GM18505 (cell line): ENCODE results near the gene GCNT1.
"Not testable (repeated sequence)": the region's sequence is repeated elsewhere in the genome, so short reads cannot be mapped to it uniquely, and the experiment has no call there.

ENCODE experiments used
- ATAC-seq: cut with Tn5 transposase; IDR thresholded peaks from one replicate; pipeline ENCODE4 v1.9.1; 2021; ENCODE audit not compliant: unreplicated experiment
- POLR2A ChIP-seq: IDR thresholded peaks from 4 replicates; pipeline ENCODE4 v1.6.1; 2011; ENCODE audit warnings: borderline replicate concordance; ENCODE audit not compliant: insufficient read depth, insufficient read length; ENCODE audit errors: extremely low read depth

Gene GCNT1

GRCh38 chr9:76490249-76490990, 31.4 kb downstream of the GCNT1 start:
- TF ChIP-seq POLR2A = no peak
- no peak for ATAC-seq

DNA sequence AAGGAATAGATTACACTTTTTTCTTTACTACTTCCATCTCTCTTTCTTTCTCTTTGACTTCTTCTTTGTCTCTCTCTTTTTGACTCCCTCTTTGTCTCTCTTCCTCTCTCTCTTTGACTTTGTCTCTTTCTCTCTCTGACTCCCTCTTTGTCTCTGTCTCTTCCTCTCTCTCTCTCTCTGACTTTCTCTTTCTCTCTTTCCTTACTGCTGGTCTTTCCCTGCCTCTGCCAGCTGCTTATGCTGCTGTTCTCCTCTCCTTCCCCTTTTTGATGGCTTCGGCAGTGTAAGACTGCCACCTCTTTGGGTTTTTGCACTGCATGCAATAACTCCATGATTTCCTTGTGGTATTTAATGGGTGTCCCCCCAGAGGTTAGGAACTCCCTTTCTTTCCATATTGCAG, 32.1 kb downstream of the GCNT1 start:
- not testable (repeated sequence) for ATAC-seq

DNA sequence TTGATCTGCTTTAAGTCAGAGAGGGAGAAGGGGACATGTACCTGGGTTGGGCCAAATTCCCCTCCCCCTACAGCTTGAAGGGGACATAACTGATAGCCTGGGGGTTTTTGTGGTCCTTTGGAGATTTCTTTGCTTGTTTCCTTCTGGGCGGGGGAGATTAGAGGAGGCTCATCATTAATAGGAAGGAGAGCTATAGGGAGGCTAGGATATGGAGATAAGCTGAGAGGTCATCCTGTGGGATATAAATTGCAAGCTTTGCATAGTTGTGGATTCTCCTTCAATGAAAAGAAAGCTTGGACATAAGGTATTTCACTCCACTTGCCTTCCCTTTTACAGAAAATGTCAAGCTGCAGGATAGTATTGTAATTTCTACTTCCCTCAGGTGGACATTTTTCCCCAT, 34.5 kb downstream of the GCNT1 start:
- ATAC-seq = not testable (repeated sequence)

- no peak for TF ChIP-seq POLR2A
- no peak for ATAC-seq
Observed at GRCh38 chr9:76500061-76500460, 41.1 kb downstream of the GCNT1 start.

DNA sequence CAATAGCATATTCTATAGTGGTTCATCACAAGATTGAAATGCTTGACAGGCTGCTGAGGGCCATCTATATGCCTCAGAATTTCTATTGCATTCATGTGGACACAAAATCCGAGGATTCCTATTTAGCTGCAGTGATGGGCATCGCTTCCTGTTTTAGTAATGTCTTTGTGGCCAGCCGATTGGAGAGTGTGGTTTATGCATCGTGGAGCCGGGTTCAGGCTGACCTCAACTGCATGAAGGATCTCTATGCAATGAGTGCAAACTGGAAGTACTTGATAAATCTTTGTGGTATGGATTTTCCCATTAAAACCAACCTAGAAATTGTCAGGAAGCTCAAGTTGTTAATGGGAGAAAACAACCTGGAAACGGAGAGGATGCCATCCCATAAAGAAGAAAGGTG, 43.8 kb downstream of the GCNT1 start:
- ATAC-seq = no peak
- TF ChIP-seq POLR2A = no peak

DNA sequence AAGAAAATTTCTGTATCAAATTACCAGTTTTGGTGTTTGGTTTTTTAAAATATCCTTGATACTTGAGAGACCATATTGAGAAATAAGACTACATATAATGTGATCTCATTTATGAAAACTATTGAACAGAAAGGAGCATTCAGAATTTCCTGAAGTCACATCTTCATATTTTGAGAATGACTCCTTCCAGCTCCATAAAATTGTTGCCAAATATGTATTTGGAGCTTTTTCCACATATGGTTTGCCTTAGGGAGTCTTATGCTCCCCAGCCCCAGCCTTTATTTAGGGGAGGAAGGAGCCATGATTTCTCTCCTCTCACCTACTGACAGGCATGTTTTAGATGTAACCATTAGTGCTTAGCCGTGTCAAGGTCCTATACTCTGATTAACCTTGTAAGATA, 51.1 kb downstream of the GCNT1 start:
- ATAC-seq = no peak

DNA sequence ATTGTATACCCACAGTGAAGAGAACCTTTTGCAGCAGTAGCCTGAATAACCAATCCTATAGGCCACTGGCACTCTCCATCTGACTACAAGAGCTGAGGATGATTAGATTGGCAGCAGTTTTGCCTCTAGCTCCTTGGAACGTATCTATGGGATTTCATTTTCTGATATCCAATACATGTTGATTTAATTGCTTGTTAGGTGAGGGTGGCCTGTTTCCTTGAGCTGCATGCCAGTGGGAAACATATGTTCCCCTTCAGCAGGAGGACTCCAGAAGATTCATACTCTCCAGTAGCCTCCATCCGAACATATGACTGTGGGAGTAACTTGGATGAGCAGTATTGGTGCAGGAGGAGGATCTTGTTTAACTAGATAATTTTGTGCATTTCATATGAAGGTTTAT, 51.5 kb downstream of the GCNT1 start:
- no peak for ATAC-seq
- no peak for TF ChIP-seq POLR2A

More for the DNA sequence above, 51.1 kb downstream of the GCNT1 start:
- TF ChIP-seq POLR2A = no peak

GRCh38 chr9:76512826-76513225, 53.8 kb downstream of the GCNT1 start:
- TF ChIP-seq POLR2A = no peak
- ATAC-seq = no peak

GRCh38 chr9:76516350-76516749, 57.4 kb downstream of the GCNT1 start:
- TF ChIP-seq POLR2A = no peak
- ATAC-seq = no peak

DNA sequence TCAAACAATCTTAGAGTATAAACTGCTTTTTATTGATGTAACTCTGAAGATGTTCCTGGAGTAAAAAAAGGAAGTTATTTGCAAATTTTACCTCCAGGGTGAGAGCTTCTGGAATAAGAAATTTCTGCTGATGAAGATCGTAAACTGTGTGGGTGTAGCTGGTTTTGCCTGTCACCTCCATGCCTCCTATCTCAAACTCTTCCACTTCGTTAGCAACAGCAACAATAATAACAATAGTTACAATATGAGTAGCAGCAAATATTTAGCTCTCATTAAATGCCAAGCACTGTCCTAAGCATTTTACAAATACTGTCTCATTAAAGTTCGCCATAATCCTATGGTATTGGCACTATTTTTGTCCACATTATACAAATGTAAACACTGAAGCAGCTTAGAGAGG, 57.9 kb downstream of the GCNT1 start:
- ATAC-seq = no peak

DNA sequence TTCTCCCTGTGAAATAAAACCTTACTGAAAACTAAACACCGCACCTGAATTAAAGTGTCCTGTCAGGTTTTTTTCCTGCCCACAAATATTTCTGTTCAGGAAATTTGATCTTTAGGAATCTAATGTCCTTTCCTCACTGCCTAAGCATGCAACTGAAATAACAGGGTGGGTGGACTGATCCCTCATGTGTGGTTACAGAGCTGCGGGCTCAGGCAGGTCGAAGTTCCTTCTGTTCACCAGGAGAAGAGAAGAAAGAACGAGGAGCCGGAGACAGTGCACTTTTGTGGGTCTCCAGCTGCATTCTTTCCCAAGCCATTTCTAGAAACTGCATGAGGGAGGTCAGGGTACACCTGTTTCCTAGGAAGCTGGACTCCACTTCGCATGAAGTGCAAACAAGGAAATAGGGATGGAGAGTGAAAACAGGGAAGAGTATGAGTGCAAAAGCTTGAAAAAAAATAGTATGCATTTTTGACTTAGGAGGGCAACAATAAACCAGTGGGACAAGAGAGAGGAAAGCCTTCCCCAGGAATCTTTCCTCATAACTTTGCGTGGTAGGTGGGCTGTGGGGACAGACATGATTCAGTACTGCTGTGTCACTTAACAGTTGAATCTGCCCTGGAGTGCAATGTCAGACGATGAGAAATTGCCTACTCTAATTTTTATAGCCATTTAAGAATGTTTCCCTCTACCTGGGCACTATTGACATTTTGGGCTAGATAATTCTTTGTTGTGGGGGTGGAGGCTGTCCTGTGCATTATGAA, 60.3 kb downstream of the GCNT1 start:
- no peak for ATAC-seq
- no peak for TF ChIP-seq POLR2A

More for the DNA sequence above, 57.9 kb downstream of the GCNT1 start:
- TF ChIP-seq POLR2A = no peak

- no peak for ATAC-seq
- TF ChIP-seq POLR2A = no peak
Observed at GRCh38 chr9:76521244-76521681, 62.3 kb downstream of the GCNT1 start.

- no peak for ATAC-seq
- no peak for TF ChIP-seq POLR2A
Observed at GRCh38 chr9:76521906-76522305, 62.9 kb downstream of the GCNT1 start.

DNA sequence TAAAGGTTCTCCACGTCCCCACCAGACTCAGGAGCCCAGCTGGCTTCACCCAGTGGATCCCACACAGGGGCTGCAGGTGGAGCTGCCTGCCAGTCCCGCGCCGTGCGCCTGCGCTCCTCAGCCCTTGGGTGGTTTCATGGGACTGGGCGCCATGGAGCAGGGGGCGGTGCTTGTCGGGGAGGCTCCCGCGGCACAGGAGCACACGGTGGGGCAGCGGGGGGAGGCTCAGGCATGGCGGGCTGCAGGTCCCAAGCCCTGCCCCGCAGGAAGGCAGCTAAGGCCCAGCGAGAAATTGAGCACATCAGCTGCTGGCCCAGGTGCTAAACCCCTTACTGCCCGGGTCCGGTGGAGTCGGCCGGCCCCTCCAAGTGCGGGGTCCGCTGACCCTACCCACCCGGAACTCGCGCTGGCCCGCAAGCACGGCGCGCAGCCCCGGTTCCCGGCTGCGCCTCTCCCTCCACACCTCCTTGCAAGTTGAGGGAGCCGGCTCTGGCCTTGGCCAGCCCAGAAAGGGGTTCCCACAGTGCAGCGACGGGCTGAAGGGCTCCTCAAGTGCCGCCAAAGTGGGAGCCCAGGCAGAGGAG, 64.7 kb downstream of the GCNT1 start:
- not testable (repeated sequence) for ATAC-seq
